Fibroblast of lung (primary cell): ENCODE results near the gene DHRS9. TPM values are rescaled to one million over a fixed set of nuclear protein-coding genes. Genes with fewer than 3 reads are reported as not detected.

ENCODE experiments used
- DNase-seq, 2 donors: peaks; one replicate each; pipeline versions ENCODE4 v3.0.0 to v3.0.0-alpha.2; 2010; ENCODE audit warnings: low read depth in 2 of 2
- H2AFZ ChIP-seq: 2 replicates; pipeline ENCODE4 v1.5.1; 2012; ENCODE audit warnings: low read length, control low read depth, inconsistent platforms
- H3K27ac ChIP-seq: 2 replicates; pipeline ENCODE4 v1.5.1; 2011; ENCODE audit warnings: low read length, control low read depth; ENCODE audit not compliant: insufficient read depth
- H3K27me3 ChIP-seq: 2 replicates; pipeline ENCODE4 v1.5.1; 2011; ENCODE audit warnings: mild to moderate bottlenecking, low read length; ENCODE audit not compliant: control insufficient read depth, insufficient read depth
- H3K36me3 ChIP-seq: 2 replicates; pipeline ENCODE4 v1.5.1; 2011; ENCODE audit warnings: low read length; ENCODE audit not compliant: control insufficient read depth, insufficient read depth
- H3K4me1 ChIP-seq: 2 replicates; pipeline ENCODE4 v1.5.1; 2011; ENCODE audit warnings: low read length; ENCODE audit not compliant: control insufficient read depth, insufficient read depth; ENCODE audit errors: extremely low read depth
- H3K4me2 ChIP-seq: 2 replicates; pipeline ENCODE4 v1.5.1; 2011; ENCODE audit warnings: low read length, control low read depth; ENCODE audit not compliant: insufficient read depth; ENCODE audit errors: extremely low read depth
- H3K4me3 ChIP-seq, 4 experiments: fragments of 200-600 bp in 1 of 4; sonication (generic) in 1 of 4; replicated peaks in 1 of 4; 2 replicates each; pipeline ENCODE4 v1.5.1; 2011 to 2016; ENCODE audit warnings: low read length in 4 of 4, low read depth in 3 of 4, mild to moderate bottlenecking in 3 of 4, control low read depth in 2 of 4, inconsistent platforms in 1 of 4, mixed read lengths in 1 of 4; ENCODE audit not compliant: insufficient read depth in 1 of 4; ENCODE audit errors: control extremely low read depth in 1 of 4
- H3K79me2 ChIP-seq: 2 replicates; pipeline ENCODE4 v1.5.1; 2012; ENCODE audit warnings: mild to moderate bottlenecking, low read length, inconsistent platforms; ENCODE audit not compliant: control insufficient read depth, insufficient read depth
- H3K9ac ChIP-seq: 2 replicates; pipeline ENCODE4 v1.5.1; 2011; ENCODE audit warnings: mild to moderate bottlenecking, low read length, control low read depth; ENCODE audit not compliant: insufficient read depth
- H3K9me3 ChIP-seq: 2 replicates; pipeline ENCODE4 v1.5.1; 2012; ENCODE audit warnings: low read depth, low read length; ENCODE audit not compliant: control insufficient read depth, insufficient read depth
- H4K20me1 ChIP-seq: 2 replicates; pipeline ENCODE4 v1.5.1; 2011; ENCODE audit warnings: low read length; ENCODE audit not compliant: control insufficient read depth, insufficient read depth; ENCODE audit errors: extremely low read depth
- CTCF ChIP-seq, 2 donors: IDR thresholded peaks in 1 of 2; conservative IDR thresholded peaks in 1 of 2; 1 replicate in 1 of 2; 2 replicates in 1 of 2; pipeline ENCODE4 v1.5.1; 2011 to 2012; ENCODE audit warnings: low read length in 2 of 2, control low read depth in 1 of 2, inconsistent platforms in 1 of 2, low read depth in 1 of 2, mild to moderate bottlenecking in 1 of 2
- EZH2 ChIP-seq: IDR thresholded peaks from 2 replicates; pipeline ENCODE4 v1.5.1; 2012; ENCODE audit warnings: low read length, control low read depth, mild to moderate bottlenecking; ENCODE audit errors: missing control alignments
- polyA plus RNA-seq, 2 donors: library from polyadenylated mRNA; depleted of rRNA in 1 of 2; stranded (reverse) in 1 of 2; unstranded in 1 of 2; fragments of >200 nt; gene quantifications; 2 replicates each; pipeline ENCODE4 v1.2.1, GENCODE V29; 2011 to 2012; ENCODE audit warnings: missing spikeins in 1 of 2
- total RNA-seq: library from RNA; depleted of rRNA; stranded (reverse); fragments of >200 nt; gene quantifications from 2 replicates; pipeline ENCODE4 v1.2.1, GENCODE V29; 2014

DHRS9 gene
- total and polyA plus RNA-seq, 2 donors (not counting 1 experiment from before 2014, with no cell fraction given) = not detected

- H3K4me2 ChIP-seq = no peak overlapping the region
- H3K79me2 ChIP-seq = no peaks in the 10 kb centered on the region
- H3K9ac ChIP-seq = no peak overlapping the region
- no peaks in the 10 kb centered on the region for H3K4me1 ChIP-seq
- no peak overlapping the region for H2AFZ ChIP-seq
- no peak for DNase-seq
- H3K27ac ChIP-seq = no peak overlapping the region
- no peaks in the 10 kb centered on the region for H4K20me1 ChIP-seq
- no peak for TF ChIP-seq CTCF (conservative IDR thresholded peaks at IDR 0.05 in 1 of 2, IDR thresholded peaks at IDR 0.05 in 1 of 2; ENCODE audit: low read depth in 1 of 2, low read length in 2 of 2)
- no peak for TF ChIP-seq EZH2
- no peaks in the 10 kb centered on the region for H3K36me3 ChIP-seq
- H3K27me3 ChIP-seq = no peaks in the 10 kb centered on the region
- H3K4me3 ChIP-seq = no peak overlapping the region
- H3K9me3 ChIP-seq = no peaks in the 10 kb centered on the region
Observed at GRCh38 chr2:169116993-169117392, 47.6 kb downstream of the DHRS9 start.

GRCh38 chr2:169118060-169118459, 48.7 kb downstream of the DHRS9 start:
- Histone ChIP-seq H3K4me2 (no peak overlapping the region), H3K4me1 (no peaks in the 10 kb centered on the region), H4K20me1 (no peaks in the 10 kb centered on the region), H3K4me3 (no peak overlapping the region), H3K79me2 (no peaks in the 10 kb centered on the region), H3K27ac (no peak overlapping the region), H3K27me3 (no peaks in the 10 kb centered on the region), H3K9ac (no peak overlapping the region), H2AFZ (no peak overlapping the region), H3K9me3 (no peaks in the 10 kb centered on the region), H3K36me3 (no peaks in the 10 kb centered on the region)
- no peak for DNase-seq
- TF ChIP-seq CTCF (conservative IDR thresholded peaks at IDR 0.05 in 1 of 2, IDR thresholded peaks at IDR 0.05 in 1 of 2; ENCODE audit: low read depth in 1 of 2, low read length in 2 of 2) (no peak), EZH2 (no peak)

- DNase-seq = peak in 1 of 2 donors; percentile 70
- Histone ChIP-seq H2AFZ (no peak overlapping the region), H4K20me1 (no peaks in the 10 kb centered on the region), H3K27ac (no peak overlapping the region), H3K36me3 (no peaks in the 10 kb centered on the region), H3K4me3 (no peak overlapping the region), H3K4me1 (no peaks in the 10 kb centered on the region), H3K4me2 (no peak overlapping the region), H3K9me3 (no peaks in the 10 kb centered on the region), H3K27me3 (no peaks in the 10 kb centered on the region), H3K79me2 (no peaks in the 10 kb centered on the region), H3K9ac (no peak overlapping the region)
- TF ChIP-seq CTCF (conservative IDR thresholded peaks at IDR 0.05 in 1 of 2, IDR thresholded peaks at IDR 0.05 in 1 of 2; ENCODE audit: low read depth in 1 of 2, low read length in 2 of 2) = no peak
- TF ChIP-seq EZH2 = no peak
Observed at GRCh38 chr2:169119123-169119760, 49.9 kb downstream of the DHRS9 start.
